Neural crest cell (in vitro differentiated cells): Measurements from ENCODE around the gene ALDH9A1. TPM values are rescaled to one million over a fixed set of nuclear protein-coding genes. Genes with fewer than 3 reads are reported as not detected.

ENCODE experiments used
- DNase-seq: peaks from one replicate; pipeline ENCODE4 v3.0.0; 2021; ENCODE audit warnings: low read depth, mixed read lengths, low spot score
- H3K27ac Mint-ChIP-seq: one replicate; pipeline ENCODE4 v1.8.0; 2021; ENCODE audit warnings: mild to moderate bottlenecking, mixed read lengths; ENCODE audit not compliant: unreplicated experiment
- H3K27me3 Mint-ChIP-seq: 2 replicates; pipeline ENCODE4 v1.8.0; 2021; ENCODE audit warnings: low read depth, mild to moderate bottlenecking, mixed read lengths
- H3K36me3 Mint-ChIP-seq: 2 replicates; pipeline ENCODE4 v1.8.0; 2021; ENCODE audit warnings: low read depth, mild to moderate bottlenecking, mixed read lengths
- H3K4me1 Mint-ChIP-seq: 2 replicates; pipeline ENCODE4 v1.8.0; 2021; ENCODE audit warnings: mixed read lengths
- H3K4me3 Mint-ChIP-seq: one replicate; pipeline ENCODE4 v1.8.0; 2021; ENCODE audit warnings: mild to moderate bottlenecking, mixed read lengths
- H3K9me3 Mint-ChIP-seq: 2 replicates; pipeline ENCODE4 v1.8.0; 2021; ENCODE audit warnings: mixed read lengths
- CTCF ChIP-seq: fragments of 200-600 bp; sonication (generic); conservative IDR thresholded peaks from 2 replicates; pipeline ENCODE4 v1.5.0; 2021; ENCODE audit warnings: antibody characterized with exemption, mild to moderate bottlenecking
- total RNA-seq: library from RNA; stranded (reverse); gene quantifications from 2 replicates; pipeline ENCODE4 v1.2.1, GENCODE V29; 2021

The ALDH9A1 gene
- total RNA-seq, 1 donor from 2014 or later = 43.3 TPM

GRCh38 chr1:165678509-165678908, 19.9 kb downstream of the ALDH9A1 start:
- Mint-ChIP-seq H3K36me3 (peaks cover 45% of the 10 kb centered on the region), H3K4me1 (no peaks in the 10 kb centered on the region), H3K27ac (no peak overlapping the region), H3K27me3 (no peaks in the 10 kb centered on the region), H3K4me3 (no peak overlapping the region), H3K9me3 (no peaks in the 10 kb centered on the region)
- no peak for DNase-seq
- no peak for TF ChIP-seq CTCF

GRCh38 chr1:165675794-165676193, 22.6 kb downstream of the ALDH9A1 start:
- Mint-ChIP-seq H3K4me1 (no peaks in the 10 kb centered on the region), H3K27me3 (no peaks in the 10 kb centered on the region), H3K36me3 (peaks cover 43% of the 10 kb centered on the region), H3K4me3 (no peak overlapping the region), H3K27ac (no peak overlapping the region), H3K9me3 (no peaks in the 10 kb centered on the region)
- no peak for DNase-seq
- TF ChIP-seq CTCF = no peak

- H3K27me3 Mint-ChIP-seq = no peaks in the 10 kb centered on the region
- H3K36me3 Mint-ChIP-seq = peaks cover 41% of the 10 kb centered on the region
- H3K27ac Mint-ChIP-seq = no peak overlapping the region
- no peak for DNase-seq
- H3K9me3 Mint-ChIP-seq = no peaks in the 10 kb centered on the region
- H3K4me3 Mint-ChIP-seq = no peak overlapping the region
- TF ChIP-seq CTCF = no peak
- no peaks in the 10 kb centered on the region for H3K4me1 Mint-ChIP-seq
These were observed 23.8 kb downstream of the ALDH9A1 start for GRCh38 chr1:165674599-165674998.

GRCh38 chr1:165671526-165671925, 26.8 kb downstream of the ALDH9A1 start:
- DNase-seq = no peak
- H3K27me3 Mint-ChIP-seq = no peaks in the 10 kb centered on the region
- H3K9me3 Mint-ChIP-seq = no peaks in the 10 kb centered on the region
- H3K4me3 Mint-ChIP-seq = no peak overlapping the region
- H3K4me1 Mint-ChIP-seq = no peaks in the 10 kb centered on the region
- H3K36me3 Mint-ChIP-seq = peaks cover 42% of the 10 kb centered on the region
- no peak overlapping the region for H3K27ac Mint-ChIP-seq
- no peak for TF ChIP-seq CTCF

GRCh38 chr1:165668184-165668583, 30.2 kb downstream of the ALDH9A1 start:
- Mint-ChIP-seq H3K27me3 (no peaks in the 10 kb centered on the region), H3K36me3 (peaks cover 39% of the 10 kb centered on the region), H3K4me1 (no peaks in the 10 kb centered on the region), H3K27ac (no peak overlapping the region), H3K4me3 (no peak overlapping the region), H3K9me3 (no peaks in the 10 kb centered on the region)
- no peak for TF ChIP-seq CTCF
- no peak for DNase-seq
